Lung (tissue), 12 donors: ENCODE results near the gene ZNF516. TPM values are rescaled to one million over a fixed set of nuclear protein-coding genes. Genes with fewer than 3 reads are reported as not detected.

ENCODE experiments used
- ATAC-seq: fragments of 200-7000 bp; cut with Tn5 transposase; one replicate; pipeline ENCODE4 v1.9.1; 2020; ENCODE audit warnings: moderate number of reproducible peaks; ENCODE audit not compliant: insufficient read depth, low FRiP score
- DNase-seq, 3 donors: peaks; one replicate each; pipeline ENCODE4 v3.0.0-alpha.2; 2013 to 2017
- H3K27ac ChIP-seq, 2 donors: one replicate each; pipeline ENCODE4 v1.5.1; 2013; ENCODE audit warnings: mild to moderate bottlenecking in 2 of 2, moderate library complexity in 2 of 2, control low read depth in 1 of 2, inconsistent platforms in 1 of 2, low read depth in 1 of 2, low read length in 1 of 2
- H3K27me3 ChIP-seq, 3 donors: one replicate each; pipeline ENCODE4 v1.5.1; 2013; ENCODE audit warnings: low read length in 2 of 3; ENCODE audit not compliant: control insufficient read depth in 3 of 3, insufficient read depth in 3 of 3
- H3K36me3 ChIP-seq, 4 donors: one replicate each; pipeline ENCODE4 v1.5.1; 2013; ENCODE audit warnings: low read length in 4 of 4, mild to moderate bottlenecking in 1 of 4, moderate library complexity in 1 of 4; ENCODE audit not compliant: control insufficient read depth in 4 of 4, insufficient read depth in 4 of 4
- H3K4me1 ChIP-seq, 5 donors: one replicate each; pipeline ENCODE4 v1.5.1; 2013; ENCODE audit warnings: low read length in 5 of 5, mild to moderate bottlenecking in 2 of 5, moderate library complexity in 1 of 5; ENCODE audit not compliant: control insufficient read depth in 5 of 5, insufficient read depth in 5 of 5
- H3K4me3 ChIP-seq: one replicate; pipeline ENCODE4 v1.5.1; 2013; ENCODE audit warnings: mild to moderate bottlenecking, control low read depth, moderate library complexity
- H3K9ac ChIP-seq, 2 donors: one replicate each; pipeline ENCODE4 v1.5.1; 2013; ENCODE audit warnings: low read length in 2 of 2, control low read depth in 1 of 2; ENCODE audit not compliant: insufficient read depth in 1 of 2
- H3K9me3 ChIP-seq, 4 donors: one replicate each; pipeline ENCODE4 v1.5.1; 2013; ENCODE audit warnings: low read length in 3 of 4, mild to moderate bottlenecking in 1 of 4, moderate library complexity in 1 of 4; ENCODE audit not compliant: control insufficient read depth in 4 of 4, insufficient read depth in 3 of 4
- CTCF ChIP-seq: IDR thresholded peaks from 2 replicates; pipeline ENCODE4 v1.5.1; 2012; ENCODE audit warnings: mild to moderate bottlenecking; ENCODE audit errors: control extremely low read depth, extremely low read depth
- WGBS, 2 donors: extraction: QIAGEN DNeasy Blood & Tissue Kit; methylation state at CpG; one replicate each; pipeline ENCODE4 v1.1.7; 2013; 5-methylcytosine and 5-hydroxymethylcytosine counted together
- polyA plus RNA-seq, 2 donors: library from polyadenylated mRNA; stranded (reverse); fragments of 200-250 nt; gene quantifications; one replicate each; pipeline ENCODE4 v1.2.1, GENCODE V29; 2013
- total RNA-seq, 2 donors: library from RNA; depleted of rRNA in 1 of 2; stranded (reverse); fragments of >200 nt in 1 of 2; gene quantifications; one replicate each; pipeline ENCODE4 v1.2.1, GENCODE V29; 2014 to 2021
- donor health status: control.
- donor health status: control.
- donor health status: Bipolar disorder and iron deficiency.
- donor health status: healthy.
- donor health status: DM: yes; HTN: yes; CAD: no.

The ZNF516 gene
- total and polyA plus RNA-seq, 4 donors, result 7.7 to 45.4 (median 26.4) TPM

GRCh38 chr18:76328140-76328539 lies 166.9 kb downstream of the ZNF516 start:
- H3K36me3 ChIP-seq, result no peaks in the 10 kb centered on the region
- ATAC-seq, result no peak
- WGBS, 2 donors, result 81 to 89% methylated on average over 4 of the region's 4 CpGs
- peak in 2 of 3 donors; percentile 22 to 41 for DNase-seq
- peaks cover 0 to 13% (median 2%) of the 10 kb centered on the region in 4 donors for H3K9me3 ChIP-seq
- H3K9ac ChIP-seq, result no peak overlapping the region
- H3K4me3 ChIP-seq, result no peak overlapping the region
- H3K4me1 ChIP-seq, result peaks cover 0 to 7% (median 5%) of the 10 kb centered on the region in 5 donors
- H3K27ac ChIP-seq, result no peak overlapping the region
- H3K27me3 ChIP-seq, result no peaks in the 10 kb centered on the region
- TF ChIP-seq CTCF, result no peak

- H3K36me3 ChIP-seq, result no peaks in the 10 kb centered on the region
- peaks cover 0 to 10% (median under 1%) of the 10 kb centered on the region in 4 donors for H3K9me3 ChIP-seq
- 92 to 96% methylated on average over 7 of the region's 7 CpGs for WGBS, 2 donors
- DNase-seq (no peak), ATAC-seq (no peak)
- TF ChIP-seq CTCF, result no peak
- H3K4me1 ChIP-seq, result peaks cover 0 to 37% (median 5%) of the 10 kb centered on the region in 5 donors
- H3K4me3 ChIP-seq, result no peak overlapping the region
- H3K27ac ChIP-seq, result no peak overlapping the region
- no peak overlapping the region for H3K9ac ChIP-seq
- no peaks in the 10 kb centered on the region for H3K27me3 ChIP-seq
Measured at GRCh38 chr18:76323891-76324290, 171.2 kb downstream of the ZNF516 start.

GRCh38 chr18:76322686-76323085 lies 172.4 kb downstream of the ZNF516 start:
- Histone ChIP-seq H3K27ac (no peak overlapping the region), H3K4me3 (no peak overlapping the region), H3K27me3 (no peaks in the 10 kb centered on the region), H3K36me3 (no peaks in the 10 kb centered on the region), H3K9me3 (peaks cover 0 to 5% (median 0%) of the 10 kb centered on the region in 4 donors), H3K9ac (peak overlapping the region in 1 of 2 donors; percentile 34), H3K4me1 (peaks cover 0 to 49% (median 5%) of the 10 kb centered on the region in 5 donors)
- ATAC-seq (no peak), DNase-seq (peak in 2 of 3 donors; percentile 78 to 79)
- 88 to 89% methylated on average over 7 of the region's 7 CpGs for WGBS, 2 donors
- TF ChIP-seq CTCF, result no peak

GRCh38 chr18:76319366-76319765 lies 175.7 kb downstream of the ZNF516 start:
- TF ChIP-seq CTCF, result no peak
- Histone ChIP-seq H3K27ac (no peak overlapping the region), H3K4me3 (no peak overlapping the region), H3K9ac (peak overlapping the region in 1 of 2 donors; percentile 59), H3K36me3 (no peaks in the 10 kb centered on the region), H3K9me3 (peaks cover 0 to 2% (median 0%) of the 10 kb centered on the region in 4 donors), H3K4me1 (peaks cover 0 to 71% (median 4%) of the 10 kb centered on the region in 5 donors), H3K27me3 (no peaks in the 10 kb centered on the region)
- 86% methylated on average over 5 of the region's 5 CpGs for WGBS, 2 donors
- ATAC-seq (no peak), DNase-seq (peak in 2 of 3 donors; percentile 53 to 72)
